HepG2 (cell line): ENCODE measurements around the gene GPR176.

Source experiments
- BCLAF1 ChIP-seq: fragments of 450-650 bp; IDR thresholded peaks from 2 replicates; pipeline ENCODE4 v1.6.1; 2017; ENCODE audit warnings: mild to moderate bottlenecking
- CTCF ChIP-seq: sonication (generic); formaldehyde crosslinking; IDR thresholded peaks from 2 replicates; pipeline ENCODE4 v1.5.0; 2020; ENCODE audit warnings: mild to moderate bottlenecking, missing genetic modification reagents, moderate library complexity
- POLR2A ChIP-seq, 2 experiments: IDR thresholded peaks; 2 replicates each; pipeline ENCODE4 v1.6.1; 2011; ENCODE audit warnings: low read depth in 2 of 2, low read length in 2 of 2, mild to moderate bottlenecking in 1 of 2, moderate library complexity in 1 of 2; ENCODE audit not compliant: insufficient read depth in 1 of 2
- ZNF644 ChIP-seq: IDR thresholded peaks from 2 replicates; pipeline ENCODE4 v1.6.1; 2016; ENCODE audit warnings: low read depth

GRCh38 chr15:39855400-39855799, 64.7 kb downstream of the GPR176 start:
- TF ChIP-seq CTCF (CRISPR knock-in tag) (no peak), BCLAF1 (no peak), ZNF644 (no peak), POLR2A (IDR thresholded peaks at IDR 0.05; ENCODE audit: insufficient read depth in 1 of 2, low read depth in 2 of 2, low read length in 2 of 2) (no peak)
